H1 (cell line): ENCODE data around the gene ERMN. TPM values are rescaled to one million over a fixed set of nuclear protein-coding genes. Genes with fewer than 3 reads are reported as not detected.

ENCODE experiments used
- CTCF ChIA-PET: fragments of 300-600 bp; sonication (Branson Sonifier 250); formaldehyde crosslinking; loops from one replicate; lab custom pipeline; 2021; ENCODE audit not compliant: partially characterized antibody; lab: Charles Lee
- POLR2A ChIA-PET: fragments of 300-600 bp; sonication (Branson Sonifier 250); formaldehyde crosslinking; loops from one replicate; lab custom pipeline; 2021; ENCODE audit warnings: inconsistent platforms; ENCODE audit not compliant: partially characterized antibody; lab: Charles Lee
- DNase-seq, 2 experiments: peaks; one replicate each; pipeline versions ENCODE4 v3.0.0 to v3.0.0-alpha.2; 2010 to 2022; ENCODE audit warnings: low spot score in 2 of 2, low read depth in 1 of 2, mixed read lengths in 1 of 2
- FAIRE-seq: peaks from 2 replicates; lab custom pipeline; 2011; peaks lifted over from hg19 to GRCh38; lab: Jason Lieb, UNC
- H2AFZ ChIP-seq: 2 replicates; pipeline ENCODE4 v1.8.1; 2012; ENCODE audit warnings: low read length, inconsistent platforms
- H2AK5ac ChIP-seq: 2 replicates; pipeline ENCODE4 v1.6.1; 2013; ENCODE audit warnings: low read depth, low read length
- H2BK120ac ChIP-seq: replicated peaks from 2 replicates; pipeline ENCODE3; 2013; ENCODE audit warnings: low read depth, low read length, inconsistent platforms
- H2BK12ac ChIP-seq: 2 replicates; pipeline ENCODE4 v1.6.1; 2013; ENCODE audit warnings: low read depth, low read length
- H2BK15ac ChIP-seq: 2 replicates; pipeline ENCODE4 v1.6.1; 2013; ENCODE audit warnings: low read length
- H2BK20ac ChIP-seq: 2 replicates; pipeline ENCODE4 v1.6.1; 2013; ENCODE audit warnings: low read length
- H2BK5ac ChIP-seq: 2 replicates; pipeline ENCODE4 v1.6.1; 2013; ENCODE audit warnings: low read depth, low read length
- H3K14ac ChIP-seq: 2 replicates; pipeline ENCODE4 v1.6.1; 2013; ENCODE audit warnings: inconsistent platforms; ENCODE audit not compliant: insufficient read length
- H3K18ac ChIP-seq: 2 replicates; pipeline ENCODE4 v1.6.1; 2013; ENCODE audit warnings: low read length; ENCODE audit errors: extremely low read depth
- H3K23ac ChIP-seq: 2 replicates; pipeline ENCODE4 v1.6.1; 2013; ENCODE audit warnings: inconsistent platforms; ENCODE audit not compliant: insufficient read length
- H3K23me2 ChIP-seq: 2 replicates; pipeline ENCODE4 v1.6.1; 2013; ENCODE audit warnings: low read depth, low read length
- H3K27ac ChIP-seq: 2 replicates; pipeline ENCODE4 v1.6.1; 2011; ENCODE audit warnings: low read depth, low read length, inconsistent platforms
- H3K27me3 ChIP-seq, 4 experiments: replicated peaks in 1 of 4; 1 replicate in 1 of 4; 2 replicates in 3 of 4; pipeline versions ENCODE4 v1.6.1 to v1.8.1; 2011 to 2013; ENCODE audit warnings: low read length in 3 of 4, mild to moderate bottlenecking in 3 of 4, inconsistent platforms in 2 of 4, mixed read lengths in 2 of 4, moderate library complexity in 1 of 4; ENCODE audit not compliant: control insufficient read depth in 3 of 4, insufficient read depth in 3 of 4; ENCODE audit errors: extremely low read depth in 1 of 4
- H3K36me3 ChIP-seq, 4 experiments: 2 replicates each; pipeline versions ENCODE4 v1.6.1 to v1.8.1; 2011 to 2013; ENCODE audit warnings: mild to moderate bottlenecking in 4 of 4, low read length in 3 of 4, moderate library complexity in 2 of 4, control low read depth in 1 of 4, inconsistent platforms in 1 of 4; ENCODE audit not compliant: insufficient read depth in 4 of 4, control insufficient read depth in 2 of 4
- H3K4ac ChIP-seq: replicated peaks from 2 replicates; pipeline ENCODE3; 2013; ENCODE audit warnings: low read length, low read depth, mixed read lengths, inconsistent platforms; ENCODE audit not compliant: insufficient read length
- H3K4me1 ChIP-seq, 4 experiments: replicated peaks in 1 of 4; 1 replicate in 1 of 4; 2 replicates in 3 of 4; pipeline versions ENCODE4 v1.6.1 to v1.8.1; 2011 to 2013; ENCODE audit warnings: low read length in 3 of 4, inconsistent platforms in 2 of 4, mixed read lengths in 1 of 4; ENCODE audit not compliant: insufficient read depth in 4 of 4, control insufficient read depth in 3 of 4
- H3K4me2 ChIP-seq, 2 experiments: 2 replicates each; pipeline versions ENCODE4 v1.6.1 to v1.8.1; 2011 to 2013; ENCODE audit warnings: low read depth in 2 of 2, low read length in 2 of 2, control low read depth in 1 of 2, inconsistent platforms in 1 of 2, mild to moderate bottlenecking in 1 of 2; ENCODE audit not compliant: insufficient read depth in 1 of 2
- H3K4me3 ChIP-seq, 4 experiments: fragments of 200-600, 300-600 bp in 1 of 4; sonication (generic), shearing (Covaris generic), sonication (Bioruptor Twin) in 1 of 4; 2 replicates each; pipeline versions ENCODE4 v1.5.1 to v1.8.1; 2011 to 2016; ENCODE audit warnings: low read length in 4 of 4, low read depth in 3 of 4, control low read depth in 2 of 4, inconsistent platforms in 2 of 4, mild to moderate bottlenecking in 2 of 4, mixed read lengths in 1 of 4, moderate library complexity in 1 of 4; ENCODE audit not compliant: insufficient read depth in 2 of 4; ENCODE audit errors: extremely low read depth in 1 of 4
- H3K56ac ChIP-seq: replicated peaks from 2 replicates; pipeline ENCODE3; 2013; ENCODE audit warnings: low read depth, mild to moderate bottlenecking, mixed read lengths, low read length, inconsistent platforms; ENCODE audit not compliant: insufficient read length
- H3K79me1 ChIP-seq: 2 replicates; pipeline ENCODE4 v1.6.1; 2013; ENCODE audit warnings: low read depth, low read length, control low read depth
- H3K79me2 ChIP-seq, 2 experiments: 2 replicates each; pipeline versions ENCODE4 v1.6.1 to v1.8.1; 2012 to 2013; ENCODE audit warnings: low read length in 2 of 2, mild to moderate bottlenecking in 2 of 2, inconsistent platforms in 1 of 2; ENCODE audit not compliant: insufficient read depth in 2 of 2, control insufficient read depth in 1 of 2
- H3K9ac ChIP-seq, 4 experiments: replicated peaks in 1 of 4; 1 replicate in 1 of 4; 2 replicates in 3 of 4; pipeline versions ENCODE4 v1.6.1 to v1.8.1; 2011 to 2013; ENCODE audit warnings: low read depth in 3 of 4, low read length in 3 of 4, control low read depth in 2 of 4, mild to moderate bottlenecking in 2 of 4, moderate library complexity in 2 of 4, inconsistent platforms in 1 of 4; ENCODE audit errors: extremely low read depth in 1 of 4
- H3K9me3 ChIP-seq, 2 experiments: 2 replicates each; pipeline versions ENCODE4 v1.6.1 to v1.8.1; 2012 to 2013; ENCODE audit warnings: mild to moderate bottlenecking in 2 of 2, moderate library complexity in 2 of 2, control low read depth in 1 of 2, inconsistent platforms in 1 of 2, low read depth in 1 of 2, low read length in 1 of 2, mixed read lengths in 1 of 2; ENCODE audit not compliant: insufficient read depth in 2 of 2
- H4K20me1 ChIP-seq, 2 experiments: replicated peaks in 1 of 2; 2 replicates each; pipeline versions ENCODE3 to v1.8.1; 2011 to 2013; ENCODE audit warnings: inconsistent platforms in 2 of 2, low read length in 2 of 2, mild to moderate bottlenecking in 1 of 2; ENCODE audit not compliant: insufficient read depth in 2 of 2, control insufficient read depth in 1 of 2
- H4K5ac ChIP-seq: 2 replicates; pipeline ENCODE4 v1.6.1; 2013; ENCODE audit warnings: low read length, low read depth, mixed read lengths, inconsistent platforms; ENCODE audit not compliant: insufficient read length
- H4K8ac ChIP-seq: 2 replicates; pipeline ENCODE4 v1.8.0; 2013; ENCODE audit warnings: mild to moderate bottlenecking, moderate library complexity, low read length, inconsistent platforms; ENCODE audit not compliant: insufficient read depth; ENCODE audit errors: extremely low read depth
- H4K91ac ChIP-seq: replicated peaks from 2 replicates; pipeline ENCODE3; 2013; ENCODE audit warnings: low read length, mixed read lengths, inconsistent platforms; ENCODE audit not compliant: insufficient read length
- GABPA ChIP-seq: IDR thresholded peaks from 2 replicates; pipeline ENCODE4 v1.6.1; 2011; ENCODE audit warnings: mild to moderate bottlenecking, low read length, moderate library complexity, borderline replicate concordance; ENCODE audit not compliant: insufficient read depth
- KDM4A ChIP-seq: IDR thresholded peaks from one replicate; pipeline ENCODE4 v1.7.1; 2012; ENCODE audit warnings: low read depth, mild to moderate bottlenecking, moderate library complexity, low read length, inconsistent platforms; ENCODE audit not compliant: severe bottlenecking
- MAFK ChIP-seq: IDR thresholded peaks from 2 replicates; pipeline ENCODE4 v1.6.1; 2012; ENCODE audit warnings: low read depth, mild to moderate bottlenecking, improper control_type of control experiment, low read length
- RAD21 ChIP-seq, 2 experiments: IDR thresholded peaks in 1 of 2; conservative IDR thresholded peaks in 1 of 2; 2 replicates each; pipeline ENCODE4 v1.6.1; 2011; ENCODE audit warnings: low read depth in 2 of 2, low read length in 2 of 2, improper control_type of control experiment in 1 of 2, inconsistent platforms in 1 of 2, mild to moderate bottlenecking in 1 of 2, moderate library complexity in 1 of 2
- YY1 ChIP-seq: IDR thresholded peaks from 2 replicates; pipeline ENCODE4 v1.6.1; 2011; ENCODE audit warnings: low read depth, mild to moderate bottlenecking, low read length
- WGBS, 2 experiments: shearing (Covaris generic) in 1 of 2; methylation state at CpG; one replicate each; pipeline versions ENCODE4 v1.1.6 to v1.1.7; 2013 to 2015; ENCODE audit warnings: low lambda C conversion rate in 2 of 2, mixed read lengths in 2 of 2, inconsistent platforms in 1 of 2, low coverage in 1 of 2, missing lambda C conversion rate in 1 of 2; ENCODE audit not compliant: insufficient replicate concordance in 2 of 2, insufficient coverage in 1 of 2, insufficient read length in 1 of 2; ENCODE audit errors: extremely low coverage in 1 of 2, missing lambda C conversion rate in 1 of 2; 5-methylcytosine and 5-hydroxymethylcytosine counted together
- polyA plus RNA-seq, 7 experiments: library from polyadenylated mRNA; depleted of rRNA in 3 of 7; stranded (reverse) in 5 of 7; unstranded in 2 of 7; fragments of >200 nt in 5 of 7; fragments of 200-250 nt in 2 of 7; gene quantifications; 1 replicate in 5 of 7; 2 replicates in 1 of 7; 4 replicates in 1 of 7; pipeline versions ENCODE4 v1.2.1 to v1.2.3, GENCODE V29; 2011 to 2013; ENCODE audit warnings: missing spikeins in 2 of 7, mixed read lengths in 2 of 7
- total RNA-seq: library from RNA; stranded (reverse); fragmentation: NEBNext Ultra II Directional; extraction: Animal tissue kit (Norgen Biotek cat#: 25700); gene quantifications from 2 replicates; pipeline ENCODE4 v1.2.1, GENCODE V29; 2021
- TF ChIP-seq, protein P1 (sequence below), 3 experiments: IDR thresholded peaks; 1 replicate in 2 of 3; 2 replicates in 1 of 3; pipeline versions ENCODE4 v1.5.1 to v1.6.1; 2011; ENCODE audit warnings: low read length in 3 of 3, mild to moderate bottlenecking in 3 of 3, inconsistent platforms in 2 of 3, low read depth in 1 of 3, moderate library complexity in 1 of 3; ENCODE audit not compliant: insufficient read depth in 1 of 3; ENCODE audit errors: control extremely low read depth in 1 of 3

ERMN gene
- total and polyA plus RNA-seq, 2 of the 8 experiments (the other 6 are each of a cell fraction or from before 2014, with no cell fraction given) = 0.11 TPM; not detected in 1

- no peaks in the 10 kb centered on the region for H3K9me3 ChIP-seq
- DNase-seq (peak; percentile 80 to 92), FAIRE-seq (peak; percentile 94)
- H3K23ac ChIP-seq = no peak overlapping the region
- POLR2A ChIA-PET = interaction anchor here (0.6 to 1.3 kb wide), 4 partner anchors 8 to 408 kb away, joined by 3 to 4 read pairs (median 4); no protein-coding TSS in a partner anchor
- no peak overlapping the region for H4K5ac ChIP-seq
- H2AFZ ChIP-seq = no peak overlapping the region
- H3K27me3 ChIP-seq = no peaks in the 10 kb centered on the region
- CTCF ChIA-PET = interaction anchor here (0.6 to 16.0 kb wide), 48 partner anchors 9 to 668 kb away, joined by 3 to 299 read pairs (median 4); partner anchors contain the start of gene CYTIP
- H3K14ac ChIP-seq = no peak overlapping the region
- no peak overlapping the region for H3K27ac ChIP-seq
- H3K36me3 ChIP-seq = no peaks in the 10 kb centered on the region
- no peak overlapping the region for H2BK12ac ChIP-seq
- H3K4me1 ChIP-seq = peaks cover 0 to 9% (median 8%) of the 10 kb centered on the region in 4 experiments; a peak in 5 of 7 replicates
- no peaks in the 10 kb centered on the region for H4K20me1 ChIP-seq
- no peak overlapping the region for H2BK5ac ChIP-seq
- H2BK120ac ChIP-seq = no peak overlapping the region
- no peak overlapping the region; the same call in 1 of the 2 replicates for H2BK20ac ChIP-seq
- H3K9ac ChIP-seq = no peak overlapping the region
- no peak overlapping the region for H4K8ac ChIP-seq
- no peak overlapping the region for H3K56ac ChIP-seq
- H3K23me2 ChIP-seq = no peaks in the 10 kb centered on the region
- H3K79me1 ChIP-seq = no peaks in the 10 kb centered on the region
- no peak overlapping the region; the same call in 1 of the 2 replicates for H3K18ac ChIP-seq
- TF ChIP-seq, protein P1, sequence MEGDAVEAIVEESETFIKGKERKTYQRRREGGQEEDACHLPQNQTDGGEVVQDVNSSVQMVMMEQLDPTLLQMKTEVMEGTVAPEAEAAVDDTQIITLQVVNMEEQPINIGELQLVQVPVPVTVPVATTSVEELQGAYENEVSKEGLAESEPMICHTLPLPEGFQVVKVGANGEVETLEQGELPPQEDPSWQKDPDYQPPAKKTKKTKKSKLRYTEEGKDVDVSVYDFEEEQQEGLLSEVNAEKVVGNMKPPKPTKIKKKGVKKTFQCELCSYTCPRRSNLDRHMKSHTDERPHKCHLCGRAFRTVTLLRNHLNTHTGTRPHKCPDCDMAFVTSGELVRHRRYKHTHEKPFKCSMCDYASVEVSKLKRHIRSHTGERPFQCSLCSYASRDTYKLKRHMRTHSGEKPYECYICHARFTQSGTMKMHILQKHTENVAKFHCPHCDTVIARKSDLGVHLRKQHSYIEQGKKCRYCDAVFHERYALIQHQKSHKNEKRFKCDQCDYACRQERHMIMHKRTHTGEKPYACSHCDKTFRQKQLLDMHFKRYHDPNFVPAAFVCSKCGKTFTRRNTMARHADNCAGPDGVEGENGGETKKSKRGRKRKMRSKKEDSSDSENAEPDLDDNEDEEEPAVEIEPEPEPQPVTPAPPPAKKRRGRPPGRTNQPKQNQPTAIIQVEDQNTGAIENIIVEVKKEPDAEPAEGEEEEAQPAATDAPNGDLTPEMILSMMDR (IDR thresholded peaks at IDR 0.05; ENCODE audit: control extremely low read depth in 1 of 3, insufficient read depth in 1 of 3, low read depth in 1 of 3, low read length in 3 of 3) = peak; percentile 93 to 97 (median 94)
- TF ChIP-seq RAD21 (IDR thresholded peaks at IDR 0.05 in 1 of 2, conservative IDR thresholded peaks at IDR 0.05 in 1 of 2; ENCODE audit: low read depth in 2 of 2, low read length in 2 of 2) = peak; percentile 81 to 87
- TF ChIP-seq YY1 = 0 out of 2 replicates have a peak, but pooled peaks have one; percentile 25
- no peak for TF ChIP-seq KDM4A
- no peak for TF ChIP-seq MAFK
- TF ChIP-seq GABPA = no peak
- no peak overlapping the region for H3K4ac ChIP-seq
- no peak overlapping the region for H3K4me3 ChIP-seq
- H2AK5ac ChIP-seq = no peak overlapping the region
- WGBS, 2 experiments = 81% methylated on average over 11 of the region's 11 CpGs; no CpG with 5 or more reads in 1 of the 2 experiments
- no peak overlapping the region for H4K91ac ChIP-seq
- H3K79me2 ChIP-seq = no peaks in the 10 kb centered on the region
- H3K4me2 ChIP-seq = no peak overlapping the region
- no peak overlapping the region for H2BK15ac ChIP-seq
Observed at GRCh38 chr2:157327621-157328500, 2.2 kb upstream of the ERMN start.
